ENCODE results near the gene PRKAR1B. TPM values are rescaled to one million over a fixed set of nuclear protein-coding genes. Genes with fewer than 3 reads are reported as not detected.
A peak's percentile ranks its signal among the peaks of the same experiment; 100 is the strongest.

Gene PRKAR1B
- total RNA-seq, 1 experiment from 2014 or later = 62.0 TPM

DNA sequence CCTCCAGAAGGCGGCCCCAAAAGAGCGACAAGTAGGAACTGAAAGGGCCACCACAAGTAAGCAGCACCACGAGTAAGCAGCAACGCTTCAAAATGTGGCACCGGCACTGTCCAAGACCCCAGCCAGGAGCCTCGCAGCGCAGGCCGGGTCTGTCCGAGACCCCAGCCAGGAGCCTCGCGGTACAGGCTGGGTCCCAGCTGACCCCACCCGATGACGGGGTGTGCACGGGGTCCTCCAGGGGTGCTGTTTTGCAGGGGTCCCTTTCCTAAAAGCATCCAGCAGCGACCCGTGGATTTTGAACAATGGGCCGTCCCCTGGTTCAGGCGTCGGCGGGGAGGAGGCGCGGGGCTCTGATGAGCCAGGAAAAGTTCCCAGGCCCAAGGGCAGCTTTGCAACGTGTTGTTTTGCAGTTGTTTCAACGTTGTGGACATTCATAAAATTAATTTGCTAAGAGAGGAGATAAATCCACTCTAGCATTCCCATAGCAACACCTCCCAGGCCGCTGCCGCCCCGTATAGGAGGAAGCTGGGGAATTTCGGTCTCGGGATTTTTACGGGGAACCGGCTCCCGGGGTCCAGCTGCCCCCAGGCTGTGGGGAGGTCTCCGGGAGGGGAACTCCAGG, 155.9 kb downstream of the PRKAR1B start:
- H3K4me3 ChIP-seq (ENCODE audit: low read depth in 2 of 2, low read length in 2 of 2) = no peak overlapping the region
- CTCF ChIA-PET = no interaction called here
- no peak overlapping the region for H3K27ac ChIP-seq (ENCODE audit: low read length)
- no peaks in the 10 kb centered on the region for H3K36me3 ChIP-seq (ENCODE audit: control insufficient read depth, insufficient read depth, low read length)
- TF ChIP-seq, protein P1, sequence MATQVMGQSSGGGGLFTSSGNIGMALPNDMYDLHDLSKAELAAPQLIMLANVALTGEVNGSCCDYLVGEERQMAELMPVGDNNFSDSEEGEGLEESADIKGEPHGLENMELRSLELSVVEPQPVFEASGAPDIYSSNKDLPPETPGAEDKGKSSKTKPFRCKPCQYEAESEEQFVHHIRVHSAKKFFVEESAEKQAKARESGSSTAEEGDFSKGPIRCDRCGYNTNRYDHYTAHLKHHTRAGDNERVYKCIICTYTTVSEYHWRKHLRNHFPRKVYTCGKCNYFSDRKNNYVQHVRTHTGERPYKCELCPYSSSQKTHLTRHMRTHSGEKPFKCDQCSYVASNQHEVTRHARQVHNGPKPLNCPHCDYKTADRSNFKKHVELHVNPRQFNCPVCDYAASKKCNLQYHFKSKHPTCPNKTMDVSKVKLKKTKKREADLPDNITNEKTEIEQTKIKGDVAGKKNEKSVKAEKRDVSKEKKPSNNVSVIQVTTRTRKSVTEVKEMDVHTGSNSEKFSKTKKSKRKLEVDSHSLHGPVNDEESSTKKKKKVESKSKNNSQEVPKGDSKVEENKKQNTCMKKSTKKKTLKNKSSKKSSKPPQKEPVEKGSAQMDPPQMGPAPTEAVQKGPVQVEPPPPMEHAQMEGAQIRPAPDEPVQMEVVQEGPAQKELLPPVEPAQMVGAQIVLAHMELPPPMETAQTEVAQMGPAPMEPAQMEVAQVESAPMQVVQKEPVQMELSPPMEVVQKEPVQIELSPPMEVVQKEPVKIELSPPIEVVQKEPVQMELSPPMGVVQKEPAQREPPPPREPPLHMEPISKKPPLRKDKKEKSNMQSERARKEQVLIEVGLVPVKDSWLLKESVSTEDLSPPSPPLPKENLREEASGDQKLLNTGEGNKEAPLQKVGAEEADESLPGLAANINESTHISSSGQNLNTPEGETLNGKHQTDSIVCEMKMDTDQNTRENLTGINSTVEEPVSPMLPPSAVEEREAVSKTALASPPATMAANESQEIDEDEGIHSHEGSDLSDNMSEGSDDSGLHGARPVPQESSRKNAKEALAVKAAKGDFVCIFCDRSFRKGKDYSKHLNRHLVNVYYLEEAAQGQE (IDR thresholded peaks at IDR 0.05; ENCODE audit: insufficient read depth in 1 of 2, low read depth in 2 of 2, low read length in 1 of 2) = no peak
- TF ChIP-seq TCF7L2 (IDR thresholded peaks at IDR 0.05; ENCODE audit: low read depth, low read length) = no peak
- TF ChIP-seq SIN3A (IDR thresholded peaks at IDR 0.05; ENCODE audit: borderline replicate concordance, insufficient read depth, low read depth, low read length) = no peak
- no peak for TF ChIP-seq POLR2AphosphoS5 (IDR thresholded peaks at IDR 0.05; ENCODE audit: low read depth, low read length)
- TF ChIP-seq, protein P2, sequence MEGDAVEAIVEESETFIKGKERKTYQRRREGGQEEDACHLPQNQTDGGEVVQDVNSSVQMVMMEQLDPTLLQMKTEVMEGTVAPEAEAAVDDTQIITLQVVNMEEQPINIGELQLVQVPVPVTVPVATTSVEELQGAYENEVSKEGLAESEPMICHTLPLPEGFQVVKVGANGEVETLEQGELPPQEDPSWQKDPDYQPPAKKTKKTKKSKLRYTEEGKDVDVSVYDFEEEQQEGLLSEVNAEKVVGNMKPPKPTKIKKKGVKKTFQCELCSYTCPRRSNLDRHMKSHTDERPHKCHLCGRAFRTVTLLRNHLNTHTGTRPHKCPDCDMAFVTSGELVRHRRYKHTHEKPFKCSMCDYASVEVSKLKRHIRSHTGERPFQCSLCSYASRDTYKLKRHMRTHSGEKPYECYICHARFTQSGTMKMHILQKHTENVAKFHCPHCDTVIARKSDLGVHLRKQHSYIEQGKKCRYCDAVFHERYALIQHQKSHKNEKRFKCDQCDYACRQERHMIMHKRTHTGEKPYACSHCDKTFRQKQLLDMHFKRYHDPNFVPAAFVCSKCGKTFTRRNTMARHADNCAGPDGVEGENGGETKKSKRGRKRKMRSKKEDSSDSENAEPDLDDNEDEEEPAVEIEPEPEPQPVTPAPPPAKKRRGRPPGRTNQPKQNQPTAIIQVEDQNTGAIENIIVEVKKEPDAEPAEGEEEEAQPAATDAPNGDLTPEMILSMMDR (IDR thresholded peaks at IDR 0.05) = no peak
- no peaks in the 10 kb centered on the region for H3K9me3 ChIP-seq (ENCODE audit: control insufficient read depth, insufficient read depth, low read depth, low read length)
- BruUV-seq (replicated peaks) = no TSS peak
- no peaks in the 10 kb centered on the region for H3K27me3 ChIP-seq (ENCODE audit: control insufficient read depth, insufficient read depth, low read length)
- DNase-seq (ENCODE audit: low read depth, low spot score) = no peak
- no peaks in the 10 kb centered on the region for H3K4me1 ChIP-seq (ENCODE audit: control insufficient read depth, insufficient read depth, low read length)
- in situ Hi-C loops (cut with HindIII; ENCODE audit: low pct_unique_long_range_greater_than_20kb, low sequenced_read_pairs) (no loop called here), intact Hi-C loops (cut with micrococcal nuclease; ENCODE audit: unreplicated experiment) (no loop called here)
- ATAC-seq = no peak
- POLR2A ChIA-PET = no interaction called here

DNA sequence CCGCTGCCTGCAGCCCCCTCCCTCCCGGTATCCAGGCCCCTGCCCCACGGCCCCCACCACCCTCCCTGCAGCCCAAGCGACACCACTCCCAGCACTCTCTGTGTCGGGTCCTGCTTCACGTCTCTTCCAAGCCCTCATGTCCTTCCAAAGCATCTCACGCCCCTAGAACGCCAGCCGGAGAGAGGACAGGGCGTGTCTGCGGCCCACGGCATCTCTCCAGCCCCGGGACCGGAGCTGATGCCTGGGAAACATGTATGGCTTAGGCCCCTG, 156.3 kb downstream of the PRKAR1B start:
- Histone ChIP-seq H3K9me3 (ENCODE audit: control insufficient read depth, insufficient read depth, low read depth, low read length) (no peaks in the 10 kb centered on the region), H3K36me3 (ENCODE audit: control insufficient read depth, insufficient read depth, low read length) (no peaks in the 10 kb centered on the region), H3K27me3 (ENCODE audit: control insufficient read depth, insufficient read depth, low read length) (no peaks in the 10 kb centered on the region), H3K4me1 (ENCODE audit: control insufficient read depth, insufficient read depth, low read length) (no peaks in the 10 kb centered on the region), H3K27ac (ENCODE audit: low read length) (no peak overlapping the region), H3K4me3 (ENCODE audit: low read depth in 2 of 2, low read length in 2 of 2) (no peak overlapping the region)
- DNase-seq (ENCODE audit: low read depth, low spot score) (no peak), ATAC-seq (peak; percentile 19)
- ChIA-PET POLR2A (no interaction called here), CTCF (no interaction called here)
- in situ Hi-C loops (cut with HindIII; ENCODE audit: low pct_unique_long_range_greater_than_20kb, low sequenced_read_pairs) = no loop called here
- no TSS peak for BruUV-seq (replicated peaks)
- TF ChIP-seq, protein P1 (IDR thresholded peaks at IDR 0.05; ENCODE audit: insufficient read depth in 1 of 2, low read depth in 2 of 2, low read length in 1 of 2) = no peak
- TF ChIP-seq POLR2AphosphoS5 (IDR thresholded peaks at IDR 0.05; ENCODE audit: low read depth, low read length) (no peak), TCF7L2 (IDR thresholded peaks at IDR 0.05; ENCODE audit: low read depth, low read length) (no peak)
- intact Hi-C loops (cut with micrococcal nuclease; ENCODE audit: unreplicated experiment) = no loop called here
